GM23338 (cell line): ENCODE results near the gene CEP72.

Source experiments
- CTCF ChIP-seq, 2 experiments: fragments of 200-600 bp in 1 of 2; sonication (generic) in 1 of 2; conservative IDR thresholded peaks; 2 replicates each; pipeline versions ENCODE4 v1.5.1 to v1.6.1; 2016 to 2017; ENCODE audit warnings: antibody characterized with exemption in 2 of 2, low read depth in 2 of 2, mild to moderate bottlenecking in 2 of 2, moderate library complexity in 1 of 2
- ETS1 ChIP-seq: IDR thresholded peaks from 2 replicates; pipeline ENCODE4 v1.6.1; 2016; ENCODE audit warnings: antibody characterized with exemption
- EZH2 ChIP-seq: fragments of 200-600 bp; sonication (generic); IDR thresholded peaks from one replicate; pipeline ENCODE4 v1.8.0; 2017; ENCODE audit warnings: antibody characterized with exemption, mild to moderate bottlenecking, low read depth; ENCODE audit not compliant: unreplicated experiment
- EZH2phosphoT487 ChIP-seq: fragments of 200-600 bp; sonication (generic); IDR thresholded peaks from one replicate; pipeline ENCODE4 v1.8.1; 2018; ENCODE audit warnings: antibody characterized with exemption; ENCODE audit not compliant: unreplicated experiment
- JUNB ChIP-seq: IDR thresholded peaks from one replicate; pipeline ENCODE4 v1.6.1; 2016; ENCODE audit warnings: antibody characterized with exemption; ENCODE audit not compliant: unreplicated experiment
- POLR2AphosphoS5 ChIP-seq: IDR thresholded peaks from 2 replicates; pipeline ENCODE4 v1.6.1; 2016; ENCODE audit warnings: antibody characterized with exemption, low read depth
- TF ChIP-seq, protein P1 (sequence below): IDR thresholded peaks from one replicate; pipeline ENCODE4 v1.6.1; 2018; ENCODE audit warnings: antibody characterized with exemption; ENCODE audit not compliant: unreplicated experiment

DNA sequence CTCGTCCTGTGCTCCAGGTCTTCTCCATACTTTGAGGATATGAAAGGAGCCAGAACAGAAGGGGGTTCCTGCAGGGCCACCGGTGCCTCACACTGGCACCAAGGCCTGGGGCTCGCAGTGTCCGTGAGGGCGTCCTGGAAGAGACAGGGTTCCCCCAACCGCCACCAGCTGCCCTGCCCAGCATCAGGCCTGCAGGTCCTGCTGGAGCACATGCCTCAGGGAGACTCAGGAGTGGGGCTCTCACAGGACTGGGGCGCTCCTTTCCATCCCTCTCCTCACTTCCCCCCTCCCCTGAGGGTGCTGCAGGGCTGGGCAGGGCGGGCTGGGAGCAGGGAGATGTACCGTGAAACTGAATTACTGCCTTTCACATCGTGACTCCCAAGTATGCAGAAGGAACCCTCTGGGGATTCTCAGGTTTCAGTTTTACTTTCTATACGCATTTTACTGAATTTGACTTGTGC, 31.7 kb downstream of the CEP72 start:
- TF ChIP-seq POLR2AphosphoS5 (no peak), CTCF (conservative IDR thresholded peaks at IDR 0.05; ENCODE audit: low read depth in 2 of 2) (no peak), ETS1 (no peak), EZH2 (no peak), EZH2phosphoT487 (no peak), JUNB (no peak)
- TF ChIP-seq, protein P1, sequence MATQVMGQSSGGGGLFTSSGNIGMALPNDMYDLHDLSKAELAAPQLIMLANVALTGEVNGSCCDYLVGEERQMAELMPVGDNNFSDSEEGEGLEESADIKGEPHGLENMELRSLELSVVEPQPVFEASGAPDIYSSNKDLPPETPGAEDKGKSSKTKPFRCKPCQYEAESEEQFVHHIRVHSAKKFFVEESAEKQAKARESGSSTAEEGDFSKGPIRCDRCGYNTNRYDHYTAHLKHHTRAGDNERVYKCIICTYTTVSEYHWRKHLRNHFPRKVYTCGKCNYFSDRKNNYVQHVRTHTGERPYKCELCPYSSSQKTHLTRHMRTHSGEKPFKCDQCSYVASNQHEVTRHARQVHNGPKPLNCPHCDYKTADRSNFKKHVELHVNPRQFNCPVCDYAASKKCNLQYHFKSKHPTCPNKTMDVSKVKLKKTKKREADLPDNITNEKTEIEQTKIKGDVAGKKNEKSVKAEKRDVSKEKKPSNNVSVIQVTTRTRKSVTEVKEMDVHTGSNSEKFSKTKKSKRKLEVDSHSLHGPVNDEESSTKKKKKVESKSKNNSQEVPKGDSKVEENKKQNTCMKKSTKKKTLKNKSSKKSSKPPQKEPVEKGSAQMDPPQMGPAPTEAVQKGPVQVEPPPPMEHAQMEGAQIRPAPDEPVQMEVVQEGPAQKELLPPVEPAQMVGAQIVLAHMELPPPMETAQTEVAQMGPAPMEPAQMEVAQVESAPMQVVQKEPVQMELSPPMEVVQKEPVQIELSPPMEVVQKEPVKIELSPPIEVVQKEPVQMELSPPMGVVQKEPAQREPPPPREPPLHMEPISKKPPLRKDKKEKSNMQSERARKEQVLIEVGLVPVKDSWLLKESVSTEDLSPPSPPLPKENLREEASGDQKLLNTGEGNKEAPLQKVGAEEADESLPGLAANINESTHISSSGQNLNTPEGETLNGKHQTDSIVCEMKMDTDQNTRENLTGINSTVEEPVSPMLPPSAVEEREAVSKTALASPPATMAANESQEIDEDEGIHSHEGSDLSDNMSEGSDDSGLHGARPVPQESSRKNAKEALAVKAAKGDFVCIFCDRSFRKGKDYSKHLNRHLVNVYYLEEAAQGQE: no peak
